A549 (cell line): Measurements from ENCODE around the gene DCLK2. TPM values are rescaled to one million over a fixed set of nuclear protein-coding genes. Genes with fewer than 3 reads are reported as not detected.

Experiments used
- ATAC-seq, 2 experiments: fragments of 200-7000 bp in 1 of 2; fragments of >200 bp in 1 of 2; cut with Nextera tagmentation in 1 of 2; cut with Tn5 transposase in 1 of 2; 3 replicates each; pipeline versions ENCODE4 v1.8.0 to v1.9.1; 2018 to 2020; ENCODE audit warnings: mild to moderate bottlenecking in 1 of 2, moderate library complexity in 1 of 2
- CTCF ChIA-PET: fragments of 300-600 bp; sonication (Branson Sonifier 250); formaldehyde crosslinking; extraction: SDS; loops from one replicate; lab custom pipeline; 2021; ENCODE audit warnings: antibody characterized with exemption, inconsistent platforms; lab: Yijun Ruan, JAX
- POLR2A ChIA-PET: fragments of 350-600 bp; formaldehyde crosslinking; extraction: SDS; loops from one replicate; lab custom pipeline; 2021; ENCODE audit warnings: antibody characterized with exemption, inconsistent platforms; lab: Yijun Ruan, JAX
- DNase-seq, 2 experiments: peaks; one replicate each; pipeline versions ENCODE4 v3.0.0 to v3.0.0-alpha.2; 2011 to 2016; ENCODE audit warnings: low read depth in 1 of 2, low spot score in 1 of 2
- FAIRE-seq: peaks from 2 replicates; lab custom pipeline; 2011; peaks lifted over from hg19 to GRCh38; lab: Jason Lieb, UNC
- H3K27ac ChIP-seq, 2 experiments: fragments of >200 bp; sonication (Bioruptor Twin); formaldehyde crosslinking; 3 replicates each; pipeline ENCODE4 v1.5.1; 2016 to 2017
- H3K4me1 ChIP-seq: fragments of >200 bp; sonication (Bioruptor Twin); formaldehyde crosslinking; 3 replicates; pipeline ENCODE4 v1.6.1; 2016
- H3K4me2 ChIP-seq: fragments of >200 bp; sonication (Bioruptor Twin); formaldehyde crosslinking; 3 replicates; pipeline ENCODE4 v1.6.1; 2016
- H3K4me3 ChIP-seq: fragments of >200 bp; sonication (Bioruptor Twin); formaldehyde crosslinking; 3 replicates; pipeline ENCODE4 v1.5.1; 2016
- H3K9me3 ChIP-seq: fragments of >200 bp; sonication (Bioruptor Twin); formaldehyde crosslinking; 3 replicates; pipeline ENCODE4 v1.6.1; 2016
- ATOH8 ChIP-seq: fragments of 250-450 bp; sonication (Bioruptor Pico); IDR thresholded peaks from 2 replicates; pipeline ENCODE4 v1.5.0; 2020; ENCODE audit warnings: low read depth, mild to moderate bottlenecking, moderate library complexity
- BHLHE40 ChIP-seq: IDR thresholded peaks from 2 replicates; pipeline ENCODE4 v1.6.1; 2012; ENCODE audit warnings: low read depth, low read length, inconsistent platforms
- CBX8 ChIP-seq: fragments of 200-600 bp; sonication (generic); IDR thresholded peaks from 2 replicates; pipeline ENCODE4 v1.6.1; 2016
- CHD2 ChIP-seq: fragments of 150-350 bp; IDR thresholded peaks from 2 replicates; pipeline ENCODE4 v1.6.1; 2014; ENCODE audit warnings: low read length; ENCODE audit not compliant: partially characterized antibody
- EHF ChIP-seq: fragments of 250-450 bp; sonication (Bioruptor Pico); IDR thresholded peaks from 2 replicates; pipeline ENCODE4 v1.5.0; 2020; ENCODE audit warnings: mild to moderate bottlenecking
- ESRRA ChIP-seq: fragments of 150-350 bp; IDR thresholded peaks from 2 replicates; pipeline ENCODE4 v1.6.1; 2014; ENCODE audit warnings: mild to moderate bottlenecking, low read length, borderline replicate concordance
- FOSB ChIP-seq: fragments of 250-450 bp; sonication (Bioruptor Pico); IDR thresholded peaks from 2 replicates; pipeline ENCODE4 v1.5.0; 2020; ENCODE audit warnings: mild to moderate bottlenecking, moderate library complexity
- FOSL2 ChIP-seq, 2 experiments: fragments of 450-650 bp in 1 of 2; fragments of >200 bp in 1 of 2; sonication (Bioruptor Twin) in 1 of 2; formaldehyde crosslinking; IDR thresholded peaks; 2 replicates each; pipeline versions ENCODE4 v1.5.0 to v1.6.1; 2016 to 2020; ENCODE audit warnings: mild to moderate bottlenecking in 1 of 2, moderate library complexity in 1 of 2
- HDAC2 ChIP-seq: fragments of 200-600 bp; sonication (generic); IDR thresholded peaks from 2 replicates; pipeline ENCODE4 v1.6.1; 2016
- HEYL ChIP-seq: fragments of 250-450 bp; sonication (Bioruptor Pico); IDR thresholded peaks from 2 replicates; pipeline ENCODE4 v1.8.0; 2021; ENCODE audit warnings: mild to moderate bottlenecking, moderate library complexity
- JUN ChIP-seq, 2 experiments: fragments of >200 bp; sonication (Bioruptor Twin); formaldehyde crosslinking; IDR thresholded peaks; 2 replicates in 1 of 2; 3 replicates in 1 of 2; pipeline ENCODE4 v1.6.1; 2016 to 2017
- JUNB ChIP-seq: fragments of >200 bp; sonication (Bioruptor Twin); formaldehyde crosslinking; IDR thresholded peaks from 2 replicates; pipeline ENCODE4 v1.6.1; 2016
- KDM1A ChIP-seq: fragments of 200-600 bp; sonication (generic); IDR thresholded peaks from 2 replicates; pipeline ENCODE4 v1.6.1; 2016; ENCODE audit warnings: low read depth, mild to moderate bottlenecking
- KDM5A ChIP-seq: fragments of 200-600 bp; sonication (generic); IDR thresholded peaks from 2 replicates; pipeline ENCODE4 v1.6.1; 2016; ENCODE audit warnings: antibody characterized with exemption, mild to moderate bottlenecking
- POLR2A ChIP-seq: IDR thresholded peaks from 2 replicates; pipeline ENCODE4 v1.6.1; 2012; ENCODE audit warnings: mild to moderate bottlenecking, low read length
- RAD21 ChIP-seq, 2 experiments: fragments of >200 bp in 1 of 2; sonication (Bioruptor Twin) in 1 of 2; formaldehyde crosslinking in 1 of 2; IDR thresholded peaks in 1 of 2; conservative IDR thresholded peaks in 1 of 2; 2 replicates in 1 of 2; 3 replicates in 1 of 2; pipeline ENCODE4 v1.6.1; 2012 to 2018; ENCODE audit warnings: inconsistent platforms in 1 of 2
- RFX5 ChIP-seq: fragments of 450-650 bp; IDR thresholded peaks from 2 replicates; pipeline ENCODE4 v1.7.1; 2014; ENCODE audit warnings: antibody characterized with exemption, mild to moderate bottlenecking, moderate library complexity
- SMC3 ChIP-seq: fragments of >200 bp; sonication (Bioruptor Twin); formaldehyde crosslinking; IDR thresholded peaks from 3 replicates; pipeline ENCODE4 v1.6.1; 2018; ENCODE audit warnings: inconsistent platforms
- TFCP2L1 ChIP-seq: fragments of 250-450 bp; sonication (Bioruptor Pico); IDR thresholded peaks from 2 replicates; pipeline ENCODE4 v1.5.0; 2021; ENCODE audit warnings: mild to moderate bottlenecking
- ZFP36 ChIP-seq: fragments of 450-650 bp; IDR thresholded peaks from 2 replicates; pipeline ENCODE4 v1.6.1; 2014; ENCODE audit warnings: borderline replicate concordance; ENCODE audit not compliant: partially characterized antibody
- WGBS: methylation state at CpG from one replicate; pipeline ENCODE4 v1.1.6; 2017; ENCODE audit errors: missing lambda C conversion rate; 5-methylcytosine and 5-hydroxymethylcytosine counted together
- polyA plus RNA-seq, 4 experiments: library from polyadenylated mRNA; depleted of rRNA in 3 of 4; stranded (reverse); fragments of >200 nt; fragmentation: RNase III in 1 of 4; extraction: RNeasy Plus Mini Kit Qiagen cat#74134 plus additional on column Dnase treatment in 1 of 4; gene quantifications; 2 replicates in 3 of 4; 3 replicates in 1 of 4; pipeline ENCODE4 v1.2.3, GENCODE V29; 2011 to 2017
- TF ChIP-seq, protein P1 (sequence below): IDR thresholded peaks from 2 replicates; pipeline ENCODE4 v1.6.1; 2012
- TF ChIP-seq, protein P2 (sequence below): fragments of >200 bp; sonication (Bioruptor Twin); formaldehyde crosslinking; IDR thresholded peaks from 2 replicates; pipeline ENCODE4 v1.6.1; 2016
- TF ChIP-seq, protein P3 (sequence below): fragments of 200-600 bp; sonication (generic); IDR thresholded peaks from 2 replicates; pipeline ENCODE4 v1.6.1; 2016; ENCODE audit warnings: antibody characterized with exemption, mild to moderate bottlenecking, moderate library complexity
- TF ChIP-seq, protein P4 (sequence below): fragments of >200 bp; sonication (Bioruptor Twin); formaldehyde crosslinking; IDR thresholded peaks from 3 replicates; pipeline ENCODE4 v1.5.1; 2016

DCLK2 gene
- polyA plus RNA-seq, 2 of the 4 experiments (the other 2 are of a cell fraction), result 8.1 to 11.6 TPM

- 100% methylated on average over 3 of the region's 3 CpGs for WGBS
- Histone ChIP-seq H3K4me2 (no peak overlapping the region), H3K27ac (0 out of 6 replicates have a peak overlapping the region, but pooled peaks of 1 of the 2 experiments have one; percentile 2), H3K4me1 (peaks cover 17% of the 10 kb centered on the region), H3K9me3 (no peaks in the 10 kb centered on the region), H3K4me3 (no peak overlapping the region)
- ChIA-PET POLR2A (no interaction called here), CTCF (interaction anchor here (0.6 kb wide), 1 partner anchor 983 kb away, joined by 3 read pairs; no protein-coding TSS in a partner anchor)
- no peak for DNase-seq
- no peak for ATAC-seq
- FAIRE-seq, result no peak
- no peak for TF ChIP-seq KDM5A
- no peak for TF ChIP-seq CBX8
- TF ChIP-seq RAD21 (conservative IDR thresholded peaks at IDR 0.05 in 1 of 2, IDR thresholded peaks at IDR 0.05 in 1 of 2), result no peak
- no peak for TF ChIP-seq ZFP36
- no peak for TF ChIP-seq HDAC2
These were observed 18.4 kb downstream of the DCLK2 start for GRCh38 chr4:150096625-150097024.

DNA sequence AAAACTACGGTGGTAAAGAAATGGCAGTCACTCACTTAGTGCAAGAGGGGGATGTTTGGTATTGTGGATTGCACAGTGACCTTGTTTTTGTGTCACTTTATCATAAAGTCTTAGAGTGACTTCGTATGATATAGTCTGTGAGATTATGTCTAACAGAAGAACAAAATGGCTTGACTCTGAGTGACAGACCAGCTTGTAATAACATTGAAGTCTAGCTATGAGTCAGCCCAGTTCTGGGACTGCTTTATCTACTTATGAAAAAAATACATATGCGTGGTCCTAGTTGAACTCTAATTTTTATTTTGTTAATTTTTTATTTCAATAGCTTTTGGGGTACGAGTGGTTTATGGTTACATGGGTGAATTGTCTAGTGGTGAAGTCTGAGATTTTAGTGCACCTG, 20.0 kb downstream of the DCLK2 start:
- H3K4me1 ChIP-seq, result peaks cover 17% of the 10 kb centered on the region
- no peak overlapping the region for H3K27ac ChIP-seq
- ChIA-PET POLR2A (no interaction called here), CTCF (no interaction called here)
- ATAC-seq, result peak in 1 of 2 experiments; percentile 45; a peak in 2 of 6 replicates
- FAIRE-seq, result no peak
- DNase-seq, result no peak
- TF ChIP-seq CHD2, result no peak
- 0 out of 3 replicates have a peak overlapping the region, but pooled peaks have one; percentile 4 for H3K4me2 ChIP-seq
- H3K4me3 ChIP-seq, result no peak overlapping the region
- no peaks in the 10 kb centered on the region for H3K9me3 ChIP-seq
- 76% methylated on average over 4 of the region's 4 CpGs for WGBS

DNA sequence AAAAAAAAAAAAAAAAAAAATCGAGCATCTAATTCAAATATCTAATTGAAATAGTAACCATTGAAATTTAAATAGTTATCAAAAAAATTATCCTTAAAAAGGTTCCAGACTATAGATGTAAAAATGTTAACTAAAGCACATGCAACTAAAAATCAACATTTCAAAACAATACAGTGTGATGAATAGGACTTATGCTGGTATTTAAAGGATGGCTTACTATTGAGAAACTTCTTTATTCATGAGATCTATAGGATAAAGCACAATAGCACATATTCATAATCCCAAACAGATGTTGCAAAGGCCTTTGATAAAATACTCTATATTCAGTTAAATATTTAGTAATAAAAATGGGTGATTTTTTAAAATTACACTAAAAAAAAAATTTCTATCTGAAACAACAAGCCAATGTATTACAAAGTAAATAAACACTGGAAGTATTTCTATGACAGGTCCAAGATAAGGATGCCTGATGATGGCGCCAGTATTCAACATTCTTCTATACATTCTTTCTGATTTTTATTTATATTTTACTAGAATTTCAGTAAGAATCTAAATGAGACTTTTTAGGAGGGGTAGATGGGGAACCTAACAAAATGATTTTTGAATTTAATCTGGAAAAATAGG, 26.3 kb downstream of the DCLK2 start:
- Histone ChIP-seq H3K4me1 (peaks cover 33% of the 10 kb centered on the region), H3K9me3 (no peaks in the 10 kb centered on the region), H3K4me3 (no peak overlapping the region), H3K27ac (no peak overlapping the region), H3K4me2 (no peak overlapping the region)
- CTCF ChIA-PET, result no interaction called here
- ATAC-seq (no peak), DNase-seq (no peak), FAIRE-seq (no peak)
- POLR2A ChIA-PET, result no interaction called here
- 75% methylated on average over 2 of the region's 2 CpGs for WGBS
- TF ChIP-seq CBX8 (no peak), BHLHE40 (no peak), POLR2A (no peak), FOSL2 (IDR thresholded peaks at IDR 0.05) (no peak), FOSL2 (CRISPR knock-in tag; IDR thresholded peaks at IDR 0.05) (no peak), ESRRA (no peak), HEYL (no peak), RAD21 (conservative IDR thresholded peaks at IDR 0.05 in 1 of 2, IDR thresholded peaks at IDR 0.05 in 1 of 2) (peak in 1 of 2 experiments; percentile 42; a peak in 3 of 5 replicates), FOSB (no peak), RFX5 (no peak), KDM1A (no peak), TFCP2L1 (CRISPR knock-in tag) (no peak), JUNB (no peak), ATOH8 (CRISPR knock-in tag) (no peak), EHF (CRISPR knock-in tag) (no peak), JUN (IDR thresholded peaks at IDR 0.05) (no peak), CHD2 (no peak), SMC3 (0 out of 3 replicates have a peak, but pooled peaks have one; percentile 21)
- TF ChIP-seq, protein P1, sequence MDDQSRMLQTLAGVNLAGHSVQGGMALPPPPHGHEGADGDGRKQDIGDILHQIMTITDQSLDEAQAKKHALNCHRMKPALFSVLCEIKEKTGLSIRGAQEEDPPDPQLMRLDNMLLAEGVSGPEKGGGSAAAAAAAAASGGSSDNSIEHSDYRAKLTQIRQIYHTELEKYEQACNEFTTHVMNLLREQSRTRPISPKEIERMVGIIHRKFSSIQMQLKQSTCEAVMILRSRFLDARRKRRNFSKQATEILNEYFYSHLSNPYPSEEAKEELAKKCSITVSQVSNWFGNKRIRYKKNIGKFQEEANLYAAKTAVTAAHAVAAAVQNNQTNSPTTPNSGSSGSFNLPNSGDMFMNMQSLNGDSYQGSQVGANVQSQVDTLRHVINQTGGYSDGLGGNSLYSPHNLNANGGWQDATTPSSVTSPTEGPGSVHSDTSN, result no peak
- TF ChIP-seq, protein P2, sequence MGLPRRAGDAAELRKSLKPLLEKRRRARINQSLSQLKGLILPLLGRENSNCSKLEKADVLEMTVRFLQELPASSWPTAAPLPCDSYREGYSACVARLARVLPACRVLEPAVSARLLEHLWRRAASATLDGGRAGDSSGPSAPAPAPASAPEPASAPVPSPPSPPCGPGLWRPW, result no peak
- TF ChIP-seq, protein P3, sequence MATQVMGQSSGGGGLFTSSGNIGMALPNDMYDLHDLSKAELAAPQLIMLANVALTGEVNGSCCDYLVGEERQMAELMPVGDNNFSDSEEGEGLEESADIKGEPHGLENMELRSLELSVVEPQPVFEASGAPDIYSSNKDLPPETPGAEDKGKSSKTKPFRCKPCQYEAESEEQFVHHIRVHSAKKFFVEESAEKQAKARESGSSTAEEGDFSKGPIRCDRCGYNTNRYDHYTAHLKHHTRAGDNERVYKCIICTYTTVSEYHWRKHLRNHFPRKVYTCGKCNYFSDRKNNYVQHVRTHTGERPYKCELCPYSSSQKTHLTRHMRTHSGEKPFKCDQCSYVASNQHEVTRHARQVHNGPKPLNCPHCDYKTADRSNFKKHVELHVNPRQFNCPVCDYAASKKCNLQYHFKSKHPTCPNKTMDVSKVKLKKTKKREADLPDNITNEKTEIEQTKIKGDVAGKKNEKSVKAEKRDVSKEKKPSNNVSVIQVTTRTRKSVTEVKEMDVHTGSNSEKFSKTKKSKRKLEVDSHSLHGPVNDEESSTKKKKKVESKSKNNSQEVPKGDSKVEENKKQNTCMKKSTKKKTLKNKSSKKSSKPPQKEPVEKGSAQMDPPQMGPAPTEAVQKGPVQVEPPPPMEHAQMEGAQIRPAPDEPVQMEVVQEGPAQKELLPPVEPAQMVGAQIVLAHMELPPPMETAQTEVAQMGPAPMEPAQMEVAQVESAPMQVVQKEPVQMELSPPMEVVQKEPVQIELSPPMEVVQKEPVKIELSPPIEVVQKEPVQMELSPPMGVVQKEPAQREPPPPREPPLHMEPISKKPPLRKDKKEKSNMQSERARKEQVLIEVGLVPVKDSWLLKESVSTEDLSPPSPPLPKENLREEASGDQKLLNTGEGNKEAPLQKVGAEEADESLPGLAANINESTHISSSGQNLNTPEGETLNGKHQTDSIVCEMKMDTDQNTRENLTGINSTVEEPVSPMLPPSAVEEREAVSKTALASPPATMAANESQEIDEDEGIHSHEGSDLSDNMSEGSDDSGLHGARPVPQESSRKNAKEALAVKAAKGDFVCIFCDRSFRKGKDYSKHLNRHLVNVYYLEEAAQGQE, result no peak
- TF ChIP-seq, protein P4, sequence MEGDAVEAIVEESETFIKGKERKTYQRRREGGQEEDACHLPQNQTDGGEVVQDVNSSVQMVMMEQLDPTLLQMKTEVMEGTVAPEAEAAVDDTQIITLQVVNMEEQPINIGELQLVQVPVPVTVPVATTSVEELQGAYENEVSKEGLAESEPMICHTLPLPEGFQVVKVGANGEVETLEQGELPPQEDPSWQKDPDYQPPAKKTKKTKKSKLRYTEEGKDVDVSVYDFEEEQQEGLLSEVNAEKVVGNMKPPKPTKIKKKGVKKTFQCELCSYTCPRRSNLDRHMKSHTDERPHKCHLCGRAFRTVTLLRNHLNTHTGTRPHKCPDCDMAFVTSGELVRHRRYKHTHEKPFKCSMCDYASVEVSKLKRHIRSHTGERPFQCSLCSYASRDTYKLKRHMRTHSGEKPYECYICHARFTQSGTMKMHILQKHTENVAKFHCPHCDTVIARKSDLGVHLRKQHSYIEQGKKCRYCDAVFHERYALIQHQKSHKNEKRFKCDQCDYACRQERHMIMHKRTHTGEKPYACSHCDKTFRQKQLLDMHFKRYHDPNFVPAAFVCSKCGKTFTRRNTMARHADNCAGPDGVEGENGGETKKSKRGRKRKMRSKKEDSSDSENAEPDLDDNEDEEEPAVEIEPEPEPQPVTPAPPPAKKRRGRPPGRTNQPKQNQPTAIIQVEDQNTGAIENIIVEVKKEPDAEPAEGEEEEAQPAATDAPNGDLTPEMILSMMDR, result peak; percentile 24; the same call in 1 of the 3 replicates
